ENCODE results near the gene NXPH4. TPM values are rescaled to one million over a fixed set of nuclear protein-coding genes. Genes with fewer than 3 reads are reported as not detected.

NXPH4 gene
- total and polyA plus RNA-seq, 7 experiments from 2014 or later: 0.31 TPM; not detected in 6

DNA sequence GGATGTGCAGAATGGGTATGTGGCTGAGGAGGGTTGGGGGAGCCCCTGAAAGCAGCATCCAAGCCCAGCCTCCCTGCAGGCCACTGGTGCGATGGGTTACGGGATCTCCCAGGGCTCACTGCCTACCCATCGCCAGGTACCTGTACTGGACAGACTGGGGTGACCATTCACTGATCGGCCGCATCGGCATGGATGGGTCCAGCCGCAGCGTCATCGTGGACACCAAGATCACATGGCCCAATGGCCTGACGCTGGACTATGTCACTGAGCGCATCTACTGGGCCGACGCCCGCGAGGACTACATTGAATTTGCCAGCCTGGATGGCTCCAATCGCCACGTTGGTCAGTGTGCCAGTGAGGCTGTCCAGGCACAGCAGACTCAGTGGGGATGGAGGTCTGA is 18.3 kb upstream of the NXPH4 start:
- H3K27me3 ChIP-seq (ENCODE audit: control insufficient read depth in 2 of 2, insufficient read depth in 2 of 2, low read length in 2 of 2): no peaks in the 10 kb centered on the region
- Mint-ChIP-seq H3K27me3 (peaks cover 0 to 3% (median 0%) of the 10 kb centered on the region in 5 donors), H3K4me1 (no peaks in the 10 kb centered on the region), H3K27ac (no peak overlapping the region), H3K4me3 (no peak overlapping the region), H3K36me3 (peaks cover 0 to 11% (median 0%) of the 10 kb centered on the region in 5 donors), H3K9me3 (no peaks in the 10 kb centered on the region)
- ATAC-seq (no peak), DNase-seq (no peak)
- no peak overlapping the region for H3K4me3 ChIP-seq (ENCODE audit: low read length)
- intact Hi-C loops (cut with micrococcal nuclease): no loop called here
- H3K9me3 ChIP-seq (ENCODE audit: control insufficient read depth in 2 of 3, low read length in 3 of 3): no peaks in the 10 kb centered on the region
- H3K36me3 ChIP-seq (ENCODE audit: control insufficient read depth in 2 of 3, insufficient read depth in 3 of 3, low read length in 3 of 3): peaks cover 0 to 10% (median 0%) of the 10 kb centered on the region in 3 experiments
- no peak overlapping the region for H3K27ac ChIP-seq (ENCODE audit: low read depth, low read length)
- ChIA-PET POLR2A (interaction anchor here (0.5 kb wide), 1 partner anchor 569 kb away, joined by 3 read pairs; no protein-coding TSS in a partner anchor), CTCF (no interaction called here)
- H3K4me1 ChIP-seq (ENCODE audit: control insufficient read depth in 2 of 2, insufficient read depth in 2 of 2, low read length in 2 of 2): no peaks in the 10 kb centered on the region

- CTCF ChIA-PET: no interaction called here
- peaks cover 0 to 13% (median 0%) of the 10 kb centered on the region in 5 donors for H3K36me3 Mint-ChIP-seq
- Histone ChIP-seq H3K4me1 (ENCODE audit: control insufficient read depth in 2 of 2, insufficient read depth in 2 of 2, low read length in 2 of 2) (no peaks in the 10 kb centered on the region), H3K27ac (ENCODE audit: low read depth, low read length) (no peak overlapping the region), H3K36me3 (ENCODE audit: control insufficient read depth in 2 of 3, insufficient read depth in 3 of 3, low read length in 3 of 3) (peaks cover 0 to 10% (median 0%) of the 10 kb centered on the region in 3 experiments), H3K4me3 (ENCODE audit: low read length) (no peak overlapping the region), H3K27me3 (ENCODE audit: control insufficient read depth in 2 of 2, insufficient read depth in 2 of 2, low read length in 2 of 2) (no peaks in the 10 kb centered on the region), H3K9me3 (ENCODE audit: control insufficient read depth in 2 of 3, low read length in 3 of 3) (no peaks in the 10 kb centered on the region)
- H3K9me3 Mint-ChIP-seq: no peaks in the 10 kb centered on the region
- intact Hi-C loops (cut with micrococcal nuclease): no loop called here
- ATAC-seq (no peak), DNase-seq (no peak)
- H3K27me3 Mint-ChIP-seq: peaks cover 0 to 3% (median 0%) of the 10 kb centered on the region in 5 donors
- no peaks in the 10 kb centered on the region for H3K4me1 Mint-ChIP-seq
- no peak overlapping the region for H3K27ac Mint-ChIP-seq
- H3K4me3 Mint-ChIP-seq: no peak overlapping the region
- POLR2A ChIA-PET: no interaction called here
These were observed 17.4 kb upstream of the NXPH4 start for GRCh38 chr12:57199191-57199590.

- CTCF ChIA-PET: no interaction called here
- H3K36me3 ChIP-seq (ENCODE audit: control insufficient read depth in 2 of 3, insufficient read depth in 3 of 3, low read length in 3 of 3): peaks cover 0 to 7% (median 0%) of the 10 kb centered on the region in 3 experiments
These were observed 16.1 kb upstream of the NXPH4 start for GRCh38 chr12:57200497-57200896.

DNA sequence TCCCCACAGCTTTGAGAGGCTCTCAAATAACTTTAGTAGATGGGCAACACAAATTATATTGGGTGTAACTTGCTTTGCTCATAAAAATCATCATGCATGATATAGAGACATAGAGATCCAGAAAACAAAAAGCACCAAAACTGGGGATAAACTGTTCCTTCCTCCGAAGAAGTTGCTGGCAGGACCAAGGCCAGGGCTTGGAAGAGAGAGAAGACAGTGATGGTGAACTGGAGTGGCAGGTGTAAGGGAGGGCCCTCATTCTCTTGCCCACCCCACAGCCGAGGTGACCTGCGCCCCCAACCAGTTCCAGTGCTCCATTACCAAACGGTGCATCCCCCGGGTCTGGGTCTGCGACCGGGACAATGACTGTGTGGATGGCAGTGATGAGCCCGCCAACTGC is 15.4 kb upstream of the NXPH4 start:
- no peak overlapping the region for H3K4me3 Mint-ChIP-seq
- POLR2A ChIA-PET: no interaction called here
- no peaks in the 10 kb centered on the region for H3K4me1 Mint-ChIP-seq
- Histone ChIP-seq H3K9me3 (ENCODE audit: control insufficient read depth in 2 of 3, low read length in 3 of 3) (no peaks in the 10 kb centered on the region), H3K36me3 (ENCODE audit: control insufficient read depth in 2 of 3, insufficient read depth in 3 of 3, low read length in 3 of 3) (peaks cover 0 to 7% (median 0%) of the 10 kb centered on the region in 3 experiments), H3K4me3 (ENCODE audit: low read length) (no peak overlapping the region), H3K27ac (ENCODE audit: low read depth, low read length) (no peak overlapping the region), H3K27me3 (ENCODE audit: control insufficient read depth in 2 of 2, insufficient read depth in 2 of 2, low read length in 2 of 2) (no peaks in the 10 kb centered on the region), H3K4me1 (ENCODE audit: control insufficient read depth in 2 of 2, insufficient read depth in 2 of 2, low read length in 2 of 2) (no peaks in the 10 kb centered on the region)
- H3K27ac Mint-ChIP-seq: no peak overlapping the region
- peaks cover 0 to 3% (median 0%) of the 10 kb centered on the region in 5 donors for H3K27me3 Mint-ChIP-seq
- intact Hi-C loops (cut with micrococcal nuclease): no loop called here
- peaks cover 0 to 17% (median 0%) of the 10 kb centered on the region in 5 donors for H3K36me3 Mint-ChIP-seq
- H3K9me3 Mint-ChIP-seq: no peaks in the 10 kb centered on the region
- ATAC-seq: no peak
- no peak for DNase-seq
- CTCF ChIA-PET: no interaction called here

More at GRCh38 chr12:57200497-57200896, 16.1 kb upstream of the NXPH4 start:
- no peaks in the 10 kb centered on the region for H3K9me3 ChIP-seq (ENCODE audit: control insufficient read depth in 2 of 3, low read length in 3 of 3)
- Mint-ChIP-seq H3K9me3 (no peaks in the 10 kb centered on the region), H3K27ac (no peak overlapping the region), H3K4me3 (no peak overlapping the region), H3K36me3 (peaks cover 0 to 18% (median 0%) of the 10 kb centered on the region in 5 donors), H3K27me3 (peaks cover 0 to 3% (median 0%) of the 10 kb centered on the region in 5 donors), H3K4me1 (no peaks in the 10 kb centered on the region)
- DNase-seq (no peak), ATAC-seq (no peak)
- no peaks in the 10 kb centered on the region for H3K27me3 ChIP-seq (ENCODE audit: control insufficient read depth in 2 of 2, insufficient read depth in 2 of 2, low read length in 2 of 2)
- H3K4me1 ChIP-seq (ENCODE audit: control insufficient read depth in 2 of 2, insufficient read depth in 2 of 2, low read length in 2 of 2): no peaks in the 10 kb centered on the region
- H3K4me3 ChIP-seq (ENCODE audit: low read length): no peak overlapping the region
- no peak overlapping the region for H3K27ac ChIP-seq (ENCODE audit: low read depth, low read length)
- intact Hi-C loops (cut with micrococcal nuclease): no loop called here
- POLR2A ChIA-PET: no interaction called here

DNA sequence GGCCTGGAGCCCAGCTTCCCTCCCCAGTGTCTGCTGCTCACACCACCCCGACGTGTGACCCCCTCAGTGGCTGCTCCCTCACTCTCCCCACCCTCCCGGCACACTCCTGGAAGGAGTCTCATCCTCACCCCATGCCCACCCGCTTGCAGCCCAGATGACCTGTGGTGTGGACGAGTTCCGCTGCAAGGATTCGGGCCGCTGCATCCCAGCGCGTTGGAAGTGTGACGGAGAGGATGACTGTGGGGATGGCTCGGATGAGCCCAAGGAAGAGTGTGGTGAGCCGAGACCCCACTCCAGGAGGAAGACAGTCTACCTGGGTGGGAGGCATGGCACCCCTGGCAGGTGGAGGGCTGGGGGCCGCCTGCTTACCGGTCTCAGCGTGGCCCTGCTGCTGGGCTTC is 15.0 kb upstream of the NXPH4 start:
- no peaks in the 10 kb centered on the region for H3K9me3 Mint-ChIP-seq
- Histone ChIP-seq H3K27ac (ENCODE audit: low read depth, low read length) (no peak overlapping the region), H3K4me1 (ENCODE audit: control insufficient read depth in 2 of 2, insufficient read depth in 2 of 2, low read length in 2 of 2) (no peaks in the 10 kb centered on the region), H3K36me3 (ENCODE audit: control insufficient read depth in 2 of 3, insufficient read depth in 3 of 3, low read length in 3 of 3) (peaks cover 0 to 7% (median 0%) of the 10 kb centered on the region in 3 experiments), H3K9me3 (ENCODE audit: control insufficient read depth in 2 of 3, low read length in 3 of 3) (no peaks in the 10 kb centered on the region), H3K4me3 (ENCODE audit: low read length) (no peak overlapping the region), H3K27me3 (ENCODE audit: control insufficient read depth in 2 of 2, insufficient read depth in 2 of 2, low read length in 2 of 2) (no peaks in the 10 kb centered on the region)
- DNase-seq (no peak), ATAC-seq (no peak)
- H3K4me3 Mint-ChIP-seq: no peak overlapping the region
- no peak overlapping the region for H3K27ac Mint-ChIP-seq
- ChIA-PET CTCF (no interaction called here), POLR2A (no interaction called here)
- intact Hi-C loops (cut with micrococcal nuclease): no loop called here
- H3K4me1 Mint-ChIP-seq: no peaks in the 10 kb centered on the region
- peaks cover 0 to 14% (median 0%) of the 10 kb centered on the region in 5 donors for H3K36me3 Mint-ChIP-seq
- H3K27me3 Mint-ChIP-seq: no peaks in the 10 kb centered on the region

- ATAC-seq: no peak
- CTCF ChIA-PET: no interaction called here
These were observed 14.3 kb upstream of the NXPH4 start for GRCh38 chr12:57202321-57202720.

DNA sequence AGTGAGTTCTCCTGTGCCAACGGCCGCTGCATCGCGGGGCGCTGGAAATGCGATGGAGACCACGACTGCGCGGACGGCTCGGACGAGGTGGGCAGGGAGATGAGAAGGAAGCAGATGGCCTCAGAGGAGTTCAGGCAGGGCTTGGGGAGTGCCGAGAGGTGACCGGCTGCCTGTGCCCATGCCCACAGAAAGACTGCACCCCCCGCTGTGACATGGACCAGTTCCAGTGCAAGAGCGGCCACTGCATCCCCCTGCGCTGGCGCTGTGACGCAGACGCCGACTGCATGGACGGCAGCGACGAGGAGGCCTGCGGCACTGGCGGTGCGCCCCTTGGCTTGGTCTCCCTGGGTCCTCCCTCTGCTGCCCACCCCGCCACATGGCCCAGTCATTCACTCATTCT is 13.4 kb upstream of the NXPH4 start:
- H3K4me1 Mint-ChIP-seq: no peaks in the 10 kb centered on the region
- no peak overlapping the region for H3K4me3 Mint-ChIP-seq
- H3K36me3 ChIP-seq (ENCODE audit: control insufficient read depth in 2 of 3, insufficient read depth in 3 of 3, low read length in 3 of 3): no peaks in the 10 kb centered on the region
- DNase-seq: no peak
- POLR2A ChIA-PET: no interaction called here
- intact Hi-C loops (cut with micrococcal nuclease): no loop called here
- no peak overlapping the region for H3K4me3 ChIP-seq (ENCODE audit: low read length)
- ATAC-seq: no peak
- peaks cover 0 to 14% (median 0%) of the 10 kb centered on the region in 5 donors for H3K36me3 Mint-ChIP-seq
- H3K9me3 Mint-ChIP-seq: no peaks in the 10 kb centered on the region
- H3K27me3 ChIP-seq (ENCODE audit: control insufficient read depth in 2 of 2, insufficient read depth in 2 of 2, low read length in 2 of 2): no peaks in the 10 kb centered on the region
- no peaks in the 10 kb centered on the region for H3K4me1 ChIP-seq (ENCODE audit: control insufficient read depth in 2 of 2, insufficient read depth in 2 of 2, low read length in 2 of 2)
- no peak overlapping the region for H3K27ac ChIP-seq (ENCODE audit: low read depth, low read length)
- H3K27me3 Mint-ChIP-seq: no peaks in the 10 kb centered on the region
- CTCF ChIA-PET: no interaction called here
- no peak overlapping the region for H3K27ac Mint-ChIP-seq
- no peaks in the 10 kb centered on the region for H3K9me3 ChIP-seq (ENCODE audit: control insufficient read depth in 2 of 3, low read length in 3 of 3)

More at GRCh38 chr12:57202321-57202720, 14.3 kb upstream of the NXPH4 start:
- no peaks in the 10 kb centered on the region for H3K9me3 ChIP-seq (ENCODE audit: control insufficient read depth in 2 of 3, low read length in 3 of 3)
- no peaks in the 10 kb centered on the region for H3K4me1 Mint-ChIP-seq
- H3K36me3 Mint-ChIP-seq: peaks cover 0 to 14% (median 0%) of the 10 kb centered on the region in 5 donors
- no peak for DNase-seq
- H3K27ac Mint-ChIP-seq: no peak overlapping the region
- POLR2A ChIA-PET: interaction anchor here (0.6 kb wide), 1 partner anchor 39 kb away, joined by 3 read pairs; no protein-coding TSS in a partner anchor
- intact Hi-C loops (cut with micrococcal nuclease): no loop called here
- H3K27me3 Mint-ChIP-seq: no peaks in the 10 kb centered on the region
- no peak overlapping the region for H3K4me3 ChIP-seq (ENCODE audit: low read length)
- peaks cover 0 to 7% (median 0%) of the 10 kb centered on the region in 3 experiments for H3K36me3 ChIP-seq (ENCODE audit: control insufficient read depth in 2 of 3, insufficient read depth in 3 of 3, low read length in 3 of 3)
- H3K27ac ChIP-seq (ENCODE audit: low read depth, low read length): no peak overlapping the region
- no peak overlapping the region for H3K4me3 Mint-ChIP-seq
- H3K27me3 ChIP-seq (ENCODE audit: control insufficient read depth in 2 of 2, insufficient read depth in 2 of 2, low read length in 2 of 2): no peaks in the 10 kb centered on the region
- no peaks in the 10 kb centered on the region for H3K4me1 ChIP-seq (ENCODE audit: control insufficient read depth in 2 of 2, insufficient read depth in 2 of 2, low read length in 2 of 2)
- no peaks in the 10 kb centered on the region for H3K9me3 Mint-ChIP-seq
